HL-60 (cell line): Measurements from ENCODE around the gene BRIX1.
"Not testable (repeated sequence)": the region's sequence is repeated elsewhere in the genome, so short reads cannot be mapped to it uniquely, and the experiment has no call there.

ENCODE experiments used
- DNase-seq, 2 experiments: peaks; one replicate each; pipeline ENCODE4 v3.0.0-alpha.2; 2010 to 2020; ENCODE audit warnings: low read depth in 1 of 2, low spot score in 1 of 2
- H3K27ac ChIP-seq: fragments of 250-450 bp; sonication (Bioruptor Pico); replicated peaks from 2 replicates; pipeline ENCODE4 v1.5.1; 2020; ENCODE audit warnings: mild to moderate bottlenecking, moderate library complexity
- H3K27me3 ChIP-seq: fragments of 250-450 bp; sonication (Bioruptor Pico); 2 replicates; pipeline ENCODE4 v1.5.1; 2021; ENCODE audit warnings: mild to moderate bottlenecking, moderate library complexity; ENCODE audit not compliant: insufficient read depth, poor library complexity, severe bottlenecking
- H3K4me3 ChIP-seq: replicated peaks from 2 replicates; pipeline ENCODE4 v1.5.1; 2011; ENCODE audit warnings: mild to moderate bottlenecking, control low read depth, low read length; ENCODE audit not compliant: insufficient read depth
- CTCF ChIP-seq: IDR thresholded peaks from one replicate; pipeline ENCODE4 v1.5.1; 2011; ENCODE audit warnings: low read length, control low read depth, inconsistent platforms; ENCODE audit not compliant: insufficient read depth
- GABPA ChIP-seq: IDR thresholded peaks from 2 replicates; pipeline ENCODE4 v1.6.1; 2012; ENCODE audit warnings: low read depth
- POLR2AphosphoS5 ChIP-seq: IDR thresholded peaks from 2 replicates; pipeline ENCODE4 v1.6.1; 2012; ENCODE audit warnings: low read depth
- SPI1 ChIP-seq: IDR thresholded peaks from 2 replicates; pipeline ENCODE4 v1.6.1; 2012; ENCODE audit warnings: low read depth, mild to moderate bottlenecking, borderline replicate concordance
- TF ChIP-seq, protein P1 (sequence below): IDR thresholded peaks from 2 replicates; pipeline ENCODE4 v1.6.1; 2012; ENCODE audit warnings: low read depth; ENCODE audit not compliant: insufficient replicate concordance

The BRIX1 gene

GRCh38 chr5:34967540-34967939 is 52.0 kb downstream of the BRIX1 start:
- no peak overlapping the region for H3K4me3 ChIP-seq
- TF ChIP-seq, protein P1, sequence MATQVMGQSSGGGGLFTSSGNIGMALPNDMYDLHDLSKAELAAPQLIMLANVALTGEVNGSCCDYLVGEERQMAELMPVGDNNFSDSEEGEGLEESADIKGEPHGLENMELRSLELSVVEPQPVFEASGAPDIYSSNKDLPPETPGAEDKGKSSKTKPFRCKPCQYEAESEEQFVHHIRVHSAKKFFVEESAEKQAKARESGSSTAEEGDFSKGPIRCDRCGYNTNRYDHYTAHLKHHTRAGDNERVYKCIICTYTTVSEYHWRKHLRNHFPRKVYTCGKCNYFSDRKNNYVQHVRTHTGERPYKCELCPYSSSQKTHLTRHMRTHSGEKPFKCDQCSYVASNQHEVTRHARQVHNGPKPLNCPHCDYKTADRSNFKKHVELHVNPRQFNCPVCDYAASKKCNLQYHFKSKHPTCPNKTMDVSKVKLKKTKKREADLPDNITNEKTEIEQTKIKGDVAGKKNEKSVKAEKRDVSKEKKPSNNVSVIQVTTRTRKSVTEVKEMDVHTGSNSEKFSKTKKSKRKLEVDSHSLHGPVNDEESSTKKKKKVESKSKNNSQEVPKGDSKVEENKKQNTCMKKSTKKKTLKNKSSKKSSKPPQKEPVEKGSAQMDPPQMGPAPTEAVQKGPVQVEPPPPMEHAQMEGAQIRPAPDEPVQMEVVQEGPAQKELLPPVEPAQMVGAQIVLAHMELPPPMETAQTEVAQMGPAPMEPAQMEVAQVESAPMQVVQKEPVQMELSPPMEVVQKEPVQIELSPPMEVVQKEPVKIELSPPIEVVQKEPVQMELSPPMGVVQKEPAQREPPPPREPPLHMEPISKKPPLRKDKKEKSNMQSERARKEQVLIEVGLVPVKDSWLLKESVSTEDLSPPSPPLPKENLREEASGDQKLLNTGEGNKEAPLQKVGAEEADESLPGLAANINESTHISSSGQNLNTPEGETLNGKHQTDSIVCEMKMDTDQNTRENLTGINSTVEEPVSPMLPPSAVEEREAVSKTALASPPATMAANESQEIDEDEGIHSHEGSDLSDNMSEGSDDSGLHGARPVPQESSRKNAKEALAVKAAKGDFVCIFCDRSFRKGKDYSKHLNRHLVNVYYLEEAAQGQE = no peak
- TF ChIP-seq GABPA = no peak
- TF ChIP-seq POLR2AphosphoS5 = no peak
- no peak for TF ChIP-seq SPI1
- TF ChIP-seq CTCF = no peak
- DNase-seq = no peak

DNA sequence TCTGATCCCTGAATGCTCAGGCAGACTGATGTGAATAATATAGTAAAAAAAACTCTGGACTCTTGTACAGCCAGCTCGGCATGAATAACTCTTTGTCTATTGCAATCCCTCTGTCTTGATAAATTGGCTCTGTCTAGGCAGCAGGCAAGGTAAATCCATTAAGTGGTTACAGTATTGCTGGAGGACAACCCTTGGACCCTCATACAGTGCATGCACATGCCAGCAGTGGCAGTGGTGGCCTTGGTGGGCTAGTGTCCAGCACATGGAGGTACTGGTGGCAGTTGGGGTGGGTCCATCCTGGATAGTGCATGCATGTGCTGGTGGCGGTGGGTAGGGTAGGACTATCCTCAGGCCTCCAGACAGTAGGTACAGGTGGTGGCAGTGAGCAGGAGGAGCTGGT is 52.7 kb downstream of the BRIX1 start:
- no peak overlapping the region for H3K4me3 ChIP-seq
- H3K27me3 ChIP-seq = no peaks in the 10 kb centered on the region
- no peak for DNase-seq
- TF ChIP-seq GABPA = no peak
- TF ChIP-seq CTCF = no peak
- H3K27ac ChIP-seq = no peak overlapping the region

More at GRCh38 chr5:34967540-34967939, 52.0 kb downstream of the BRIX1 start:
- no peaks in the 10 kb centered on the region for H3K27me3 ChIP-seq
- no peak overlapping the region for H3K27ac ChIP-seq

DNA sequence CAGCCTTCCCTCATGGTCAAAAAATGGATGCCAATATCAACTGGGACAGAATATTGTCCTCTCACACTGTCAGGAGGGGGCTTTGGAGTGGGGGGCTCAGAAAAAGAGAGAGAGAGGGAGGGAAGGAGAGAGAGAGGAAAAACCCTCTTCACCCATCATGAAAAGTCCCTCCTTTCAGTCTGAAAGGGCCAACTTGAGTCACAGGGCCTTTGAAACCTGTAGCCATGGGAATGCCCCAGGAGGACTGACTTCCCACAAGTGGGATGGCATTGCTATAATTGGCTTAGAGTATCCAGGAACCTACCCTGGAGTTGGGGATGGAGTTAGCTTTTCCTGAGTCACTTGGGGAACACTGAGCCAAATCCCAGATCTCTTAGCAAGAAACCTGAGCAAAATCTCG is 55.0 kb downstream of the BRIX1 start:
- H3K4me3 ChIP-seq = no peak overlapping the region
- no peaks in the 10 kb centered on the region for H3K27me3 ChIP-seq
- TF ChIP-seq SPI1 (no peak), GABPA (no peak), POLR2AphosphoS5 (no peak), CTCF (no peak)
- TF ChIP-seq, protein P1 = no peak
- DNase-seq = no peak
- no peak overlapping the region for H3K27ac ChIP-seq

DNA sequence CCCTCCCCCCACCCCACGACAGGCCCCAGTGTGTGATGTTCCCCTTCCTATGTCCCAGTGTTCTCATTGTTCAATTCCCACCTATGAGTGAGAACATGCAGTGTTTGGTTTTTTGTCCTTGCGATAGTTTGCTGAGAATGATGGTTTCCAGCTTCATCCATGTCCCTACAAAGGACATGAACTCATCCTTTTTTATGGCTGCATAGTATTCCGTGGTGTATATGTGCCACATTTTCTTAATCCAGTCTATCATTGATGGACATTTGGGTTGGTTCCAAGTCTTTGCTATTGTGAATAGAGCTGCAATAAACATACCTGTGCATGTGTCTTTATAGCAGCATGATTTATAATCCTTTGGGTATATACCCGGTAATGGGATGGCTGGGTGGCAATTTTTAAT is 56.1 kb downstream of the BRIX1 start:
- not testable (repeated sequence) for H3K27me3 ChIP-seq, H3K27ac ChIP-seq, DNase-seq, H3K4me3 ChIP-seq
